ENCODE measurements around the gene ZNF217. TPM values are rescaled to one million over a fixed set of nuclear protein-coding genes. Genes with fewer than 3 reads are reported as not detected.
"Not testable (repeated sequence)": the region's sequence is repeated elsewhere in the genome, so short reads cannot be mapped to it uniquely, and the experiment has no call there.

The ZNF217 gene
- total RNA-seq, 6 experiments from 2014 or later: 11.3 to 27.1 (median 15.8) TPM

DNA sequence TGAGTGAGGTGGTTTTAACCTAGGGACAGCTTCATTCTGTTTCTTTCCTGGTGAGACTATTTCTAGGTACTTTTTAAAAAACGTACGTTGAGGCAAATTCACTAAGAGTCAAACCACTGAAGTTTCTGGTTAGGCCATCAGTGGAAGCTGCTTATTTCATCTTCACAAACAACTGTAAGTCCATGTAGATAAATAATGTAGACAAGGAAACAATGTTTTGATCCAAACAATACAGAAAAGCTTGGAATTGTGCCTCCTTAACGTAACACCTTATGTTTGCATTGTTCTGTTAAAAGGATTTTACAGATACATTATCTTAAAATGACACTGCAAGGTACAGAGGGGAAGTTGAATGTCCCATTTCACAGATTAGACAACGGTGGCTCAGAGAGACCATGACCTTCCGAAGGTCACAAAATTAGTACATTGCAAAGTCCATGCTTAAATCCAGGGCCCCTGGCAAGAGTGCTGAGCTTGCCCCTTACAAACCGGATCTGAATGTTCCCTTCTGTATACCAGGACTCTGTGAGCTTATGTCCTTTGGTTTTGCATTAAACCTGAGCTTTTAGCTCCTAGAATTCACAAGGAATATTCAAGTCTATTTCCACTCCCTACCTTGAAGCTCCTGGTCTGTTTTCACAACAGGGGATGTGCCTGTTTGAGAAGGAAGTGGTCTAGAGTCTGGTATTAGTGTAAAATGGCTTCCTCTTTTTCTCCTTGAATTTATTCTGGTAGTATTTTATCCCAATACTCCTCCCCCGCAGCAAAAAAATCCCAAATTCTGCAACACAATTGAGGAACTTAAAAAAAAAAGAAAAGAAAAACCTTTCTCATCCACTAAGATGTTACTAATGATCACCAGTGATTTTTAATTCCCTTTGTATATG lies 28.9 kb upstream of the ZNF217 start:
- no peak for TF ChIP-seq POLR2A (IDR thresholded peaks at IDR 0.05)
- TF ChIP-seq, protein P1, sequence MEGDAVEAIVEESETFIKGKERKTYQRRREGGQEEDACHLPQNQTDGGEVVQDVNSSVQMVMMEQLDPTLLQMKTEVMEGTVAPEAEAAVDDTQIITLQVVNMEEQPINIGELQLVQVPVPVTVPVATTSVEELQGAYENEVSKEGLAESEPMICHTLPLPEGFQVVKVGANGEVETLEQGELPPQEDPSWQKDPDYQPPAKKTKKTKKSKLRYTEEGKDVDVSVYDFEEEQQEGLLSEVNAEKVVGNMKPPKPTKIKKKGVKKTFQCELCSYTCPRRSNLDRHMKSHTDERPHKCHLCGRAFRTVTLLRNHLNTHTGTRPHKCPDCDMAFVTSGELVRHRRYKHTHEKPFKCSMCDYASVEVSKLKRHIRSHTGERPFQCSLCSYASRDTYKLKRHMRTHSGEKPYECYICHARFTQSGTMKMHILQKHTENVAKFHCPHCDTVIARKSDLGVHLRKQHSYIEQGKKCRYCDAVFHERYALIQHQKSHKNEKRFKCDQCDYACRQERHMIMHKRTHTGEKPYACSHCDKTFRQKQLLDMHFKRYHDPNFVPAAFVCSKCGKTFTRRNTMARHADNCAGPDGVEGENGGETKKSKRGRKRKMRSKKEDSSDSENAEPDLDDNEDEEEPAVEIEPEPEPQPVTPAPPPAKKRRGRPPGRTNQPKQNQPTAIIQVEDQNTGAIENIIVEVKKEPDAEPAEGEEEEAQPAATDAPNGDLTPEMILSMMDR (IDR thresholded peaks at IDR 0.05): no peak
- H3K9me3 ChIP-seq: no peaks in the 10 kb centered on the region
- peaks cover 0 to 36% (median 7%) of the 10 kb centered on the region in 4 donors for H3K4me1 ChIP-seq
- no peaks in the 10 kb centered on the region for H3K27me3 ChIP-seq
- peak overlapping the region; percentile 85 to 97 (median 90) for H3K27ac ChIP-seq
- H3K4me3 ChIP-seq: no peak overlapping the region
- WGBS (ENCODE audit: insufficient coverage, low coverage, low lambda C conversion rate, missing lambda C conversion rate): 21% methylated on average over 7 of the region's 7 CpGs
- DNase-seq: peak in 1 of 3 donors; percentile 21
- H3K36me3 ChIP-seq: no peaks in the 10 kb centered on the region
- intact Hi-C loops (cut with DNase I): no loop called here
- ATAC-seq: peak; percentile 5 to 46 (median 24)

DNA sequence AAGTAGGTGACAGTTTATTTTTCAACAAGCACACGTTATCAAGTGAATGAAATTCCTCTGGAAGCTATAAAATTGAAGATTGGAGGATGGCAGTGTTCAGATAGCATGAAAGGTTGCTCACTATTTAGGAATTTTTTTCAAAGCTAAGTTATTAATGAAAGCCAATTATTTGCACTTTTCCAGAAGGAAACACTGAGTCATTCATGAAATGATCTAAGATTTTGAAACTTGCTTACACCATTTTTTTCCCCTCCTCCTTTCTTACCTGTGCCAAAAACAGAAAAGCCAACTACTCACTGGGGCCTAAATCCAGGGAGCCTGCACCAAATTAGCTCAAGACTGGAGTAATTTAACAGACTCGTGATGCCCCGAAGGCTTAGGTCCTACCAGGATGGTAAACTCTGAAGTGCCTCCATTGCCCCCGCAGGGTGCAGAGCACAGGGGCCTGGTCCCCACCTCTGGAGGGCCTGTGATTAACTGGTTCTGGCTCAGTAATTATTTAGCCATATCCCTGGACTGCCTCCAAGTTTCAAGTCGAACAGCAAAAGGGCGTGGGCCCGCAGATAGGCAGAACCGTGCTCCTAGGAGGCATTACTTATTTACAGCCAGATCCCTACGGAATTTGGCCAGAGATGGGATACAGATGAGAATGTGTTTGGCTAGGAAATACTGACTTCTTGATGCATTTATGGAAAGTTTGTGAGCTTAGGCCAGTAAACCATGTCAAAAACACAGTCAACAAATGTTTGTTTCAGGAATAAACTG lies 28.0 kb upstream of the ZNF217 start:
- TF ChIP-seq, protein P1 (IDR thresholded peaks at IDR 0.05): no peak
- TF ChIP-seq POLR2A (IDR thresholded peaks at IDR 0.05): peak; percentile 14
- Histone ChIP-seq H3K27me3 (no peaks in the 10 kb centered on the region), H3K36me3 (no peaks in the 10 kb centered on the region), H3K9me3 (no peaks in the 10 kb centered on the region), H3K4me3 (no peak overlapping the region), H3K4me1 (peaks cover 0 to 36% (median 7%) of the 10 kb centered on the region in 4 donors), H3K27ac (peak overlapping the region; percentile 85 to 97 (median 90))
- intact Hi-C loops (cut with DNase I): no loop called here
- WGBS (ENCODE audit: insufficient coverage, low coverage, low lambda C conversion rate, missing lambda C conversion rate): 5% methylated on average over 9 of the region's 9 CpGs
- ATAC-seq: peak; percentile 51 to 61 (median 56)
- peak; percentile 55 to 64 (median 63) for DNase-seq

DNA sequence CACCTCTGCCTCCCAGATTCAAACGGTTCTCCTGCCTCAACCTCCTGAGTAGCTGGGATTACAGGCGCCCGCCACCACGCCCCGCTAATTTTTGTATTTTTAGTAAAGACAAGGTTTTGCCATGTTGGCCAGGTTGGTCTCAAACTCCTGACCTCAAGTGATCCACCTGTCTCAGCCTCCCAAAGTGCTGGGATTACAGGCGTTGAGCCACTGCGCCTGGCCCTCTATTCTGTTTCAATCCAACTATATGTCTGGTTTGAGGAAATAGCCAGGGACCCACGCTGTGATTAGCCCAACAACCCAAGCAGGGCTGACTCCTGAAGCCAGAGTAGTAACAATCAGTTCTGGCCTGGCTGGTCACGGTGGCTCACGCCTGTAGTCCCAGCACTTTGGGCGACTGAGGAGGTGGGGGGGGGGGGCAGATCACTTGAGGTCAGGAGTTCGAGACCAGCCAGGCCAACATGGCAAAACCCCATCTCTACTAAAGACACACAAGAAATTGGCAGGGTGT lies 24.9 kb upstream of the ZNF217 start:
- H3K27ac ChIP-seq; H3K36me3 ChIP-seq; H3K9me3 ChIP-seq; H3K4me3 ChIP-seq; ATAC-seq; intact Hi-C loops (cut with DNase I); H3K27me3 ChIP-seq: not testable (repeated sequence)
- peak in 2 of 3 donors; percentile 17 to 38 for DNase-seq
- 86% methylated on average over 7 of the region's 12 CpGs for WGBS (ENCODE audit: insufficient coverage, low coverage, low lambda C conversion rate, missing lambda C conversion rate)
- peaks cover 0 to 29% (median 7%) of the 10 kb centered on the region in 4 donors for H3K4me1 ChIP-seq

DNA sequence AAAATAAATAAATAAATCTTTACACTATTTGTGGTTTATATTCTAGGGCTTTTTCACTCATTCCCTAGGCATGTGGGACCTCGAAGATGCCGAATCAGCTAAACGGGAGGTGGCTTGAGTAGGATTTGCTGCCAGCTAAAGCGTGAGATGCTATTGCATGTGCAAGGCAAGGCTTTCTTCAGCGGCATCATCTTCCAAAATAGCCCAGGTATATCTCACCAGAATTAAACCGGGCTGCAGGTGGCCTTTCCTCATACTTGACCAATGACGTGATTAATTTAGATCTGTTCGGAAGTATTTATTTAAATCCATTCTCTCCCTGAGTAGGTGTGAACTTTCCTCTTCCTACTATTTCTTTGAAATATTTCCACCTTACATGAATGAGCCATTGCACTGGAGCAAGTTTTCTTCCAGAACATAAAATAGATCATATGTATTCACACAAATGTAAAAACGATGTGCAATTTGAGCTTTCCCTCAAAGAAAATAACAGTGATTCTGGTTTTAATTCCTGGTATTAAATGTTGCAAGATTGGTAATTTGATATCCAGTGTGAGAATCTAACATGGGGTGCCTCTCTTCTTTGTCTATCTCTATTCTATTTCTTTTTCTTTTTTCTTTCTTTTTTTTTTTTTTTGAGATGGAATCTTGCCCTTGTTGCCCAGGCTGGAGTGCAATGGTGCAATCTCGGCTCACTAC lies 24.3 kb upstream of the ZNF217 start:
- peak in 2 of 3 donors; percentile 18 to 41 for DNase-seq
- no peak for ATAC-seq
- Histone ChIP-seq H3K36me3 (no peaks in the 10 kb centered on the region), H3K4me1 (peaks cover 0 to 24% (median 7%) of the 10 kb centered on the region in 4 donors), H3K9me3 (no peaks in the 10 kb centered on the region), H3K4me3 (no peak overlapping the region), H3K27ac (no peak overlapping the region), H3K27me3 (no peaks in the 10 kb centered on the region)
- TF ChIP-seq, protein P1 (IDR thresholded peaks at IDR 0.05): no peak
- TF ChIP-seq POLR2A (IDR thresholded peaks at IDR 0.05): no peak
- 86% methylated on average over 7 of the region's 10 CpGs for WGBS (ENCODE audit: insufficient coverage, low coverage, low lambda C conversion rate, missing lambda C conversion rate)
- intact Hi-C loops (cut with DNase I): no loop called here

DNA sequence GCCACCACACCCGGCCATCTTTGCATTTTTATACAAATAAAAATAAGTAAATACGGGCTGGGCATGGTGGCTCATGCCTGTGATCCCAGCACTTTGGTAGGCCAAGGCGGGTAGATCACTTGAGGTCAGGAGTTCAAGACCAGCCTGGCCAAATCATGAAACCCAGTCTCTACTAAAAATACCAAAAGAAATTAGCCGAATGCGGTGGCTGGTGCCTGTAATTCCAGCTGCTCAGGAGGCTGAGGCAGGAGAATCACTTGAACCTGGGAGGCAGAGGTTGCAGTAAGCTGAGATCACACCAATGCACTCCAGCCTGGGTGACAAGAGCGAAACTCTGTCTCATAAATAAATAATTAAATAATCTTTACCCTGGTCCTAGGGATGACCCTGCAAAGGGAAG lies 22.9 kb upstream of the ZNF217 start:
- H3K27ac ChIP-seq; H3K9me3 ChIP-seq; H3K4me1 ChIP-seq; H3K36me3 ChIP-seq; H3K4me3 ChIP-seq; ATAC-seq; intact Hi-C loops (cut with DNase I); H3K27me3 ChIP-seq: not testable (repeated sequence)
- peak in 2 of 3 donors; percentile 11 to 24 for DNase-seq
- 93% methylated on average over 5 of the region's 6 CpGs for WGBS (ENCODE audit: insufficient coverage, low coverage, low lambda C conversion rate, missing lambda C conversion rate)

All from right lobe of liver (tissue), 6 donors.